GM21619 (cell line): ENCODE measurements around the gene RNF182.
"Not testable (repeated sequence)": the region's sequence is repeated elsewhere in the genome, so short reads cannot be mapped to it uniquely, and the experiment has no call there.

Experiments
- ATAC-seq: cut with Tn5 transposase; IDR thresholded peaks from one replicate; pipeline ENCODE4 v1.9.1; 2021; ENCODE audit not compliant: unreplicated experiment

The RNF182 gene

GRCh38 chr6:13924949-13925881 lies at the start of gene RNF182:
RNF182 (plus strand) TSS chr6:13924952; CDS start chr6:13977120, 52,168 bp downstream.
- ATAC-seq, result no peak

GRCh38 chr6:13877051-13877450 lies 47.7 kb upstream of the RNF182 start:
- ATAC-seq, result no peak

GRCh38 chr6:13880061-13880663 lies 44.6 kb upstream of the RNF182 start:
- ATAC-seq, result not testable (repeated sequence)

- no peak for ATAC-seq
Observed at GRCh38 chr6:13881621-13882165, 43.1 kb upstream of the RNF182 start.

- no peak for ATAC-seq
Observed at GRCh38 chr6:13883966-13884365, 40.8 kb upstream of the RNF182 start.

- no peak for ATAC-seq
Observed at GRCh38 chr6:13884397-13884796, 40.4 kb upstream of the RNF182 start.

GRCh38 chr6:13885601-13886000 lies 39.2 kb upstream of the RNF182 start:
- no peak for ATAC-seq

- ATAC-seq, result no peak
Observed at GRCh38 chr6:13886949-13887348, 37.8 kb upstream of the RNF182 start.

GRCh38 chr6:13892017-13892645 lies 32.6 kb upstream of the RNF182 start:
- ATAC-seq, result no peak

GRCh38 chr6:13902922-13903321 lies 21.8 kb upstream of the RNF182 start:
- ATAC-seq, result no peak

- ATAC-seq, result no peak
Observed at GRCh38 chr6:13903364-13903763, 21.4 kb upstream of the RNF182 start.

GRCh38 chr6:13907001-13907350 lies 17.8 kb upstream of the RNF182 start:
- ATAC-seq, result no peak

GRCh38 chr6:13907614-13908215 lies 17.0 kb upstream of the RNF182 start:
- ATAC-seq, result no peak

- ATAC-seq, result no peak
Observed at GRCh38 chr6:13908955-13909381, 15.8 kb upstream of the RNF182 start.

- ATAC-seq, result no peak
Observed at GRCh38 chr6:13910443-13910842, 14.3 kb upstream of the RNF182 start.

- no peak for ATAC-seq
Observed at GRCh38 chr6:13911337-13911736, 13.4 kb upstream of the RNF182 start.

GRCh38 chr6:13913226-13914001 lies 11.3 kb upstream of the RNF182 start:
- no peak for ATAC-seq

GRCh38 chr6:13914351-13914750 lies 10.4 kb upstream of the RNF182 start:
- no peak for ATAC-seq

GRCh38 chr6:13915561-13916229 lies 9.1 kb upstream of the RNF182 start:
- no peak for ATAC-seq
